ENCODE data around the gene EPHB1.

- TF ChIP-seq JARID2 (CRISPR knock-in tag; IDR thresholded peaks at IDR 0.05; ENCODE audit: insufficient replicate concordance) = no peak
- TF ChIP-seq PHF20 (CRISPR knock-in tag; IDR thresholded peaks at IDR 0.05) = no peak
- TF ChIP-seq, protein P1, sequence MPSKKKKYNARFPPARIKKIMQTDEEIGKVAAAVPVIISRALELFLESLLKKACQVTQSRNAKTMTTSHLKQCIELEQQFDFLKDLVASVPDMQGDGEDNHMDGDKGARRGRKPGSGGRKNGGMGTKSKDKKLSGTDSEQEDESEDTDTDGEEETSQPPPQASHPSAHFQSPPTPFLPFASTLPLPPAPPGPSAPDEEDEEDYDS (CRISPR knock-in tag; IDR thresholded peaks at IDR 0.05) = no peak
- TF ChIP-seq TCF7 (IDR thresholded peaks at IDR 0.05; ENCODE audit: low read depth) = no peak
- no peak for TF ChIP-seq ZZZ3 (CRISPR knock-in tag; IDR thresholded peaks at IDR 0.05; ENCODE audit: borderline replicate concordance)
- TF ChIP-seq RELA (CRISPR knock-in tag; IDR thresholded peaks at IDR 0.05) = no peak
- TF ChIP-seq ZNF781 (CRISPR knock-in tag; IDR thresholded peaks at IDR 0.05; ENCODE audit: borderline replicate concordance, not compliant biosample characterization) = no peak
- no peak for TF ChIP-seq ZFP36L1 (CRISPR knock-in tag; IDR thresholded peaks at IDR 0.05)
- no peak for TF ChIP-seq ZNF546 (CRISPR knock-in tag; conservative IDR thresholded peaks at IDR 0.05)
- no peak for TF ChIP-seq ZNF569 (CRISPR knock-in tag; IDR thresholded peaks at IDR 0.05; ENCODE audit: borderline replicate concordance)
- TF ChIP-seq NFATC3 (CRISPR knock-in tag; IDR thresholded peaks at IDR 0.05) = no peak
Measured at GRCh38 chr3:135175728-135176277, 380.7 kb downstream of the EPHB1 start.
